Lower leg skin (tissue), 3 donors: ENCODE data around the gene RAD51B.

ENCODE experiments used
- POLR2A ChIP-seq, 2 donors: fragments of 450-650 bp; IDR thresholded peaks; one replicate each; pipeline ENCODE4 v1.6.1; 2016 to 2017; ENCODE audit warnings: antibody characterized with exemption in 2 of 2, mild to moderate bottlenecking in 1 of 2, moderate library complexity in 1 of 2
- TF ChIP-seq, protein P1 (sequence below), 3 donors: fragments of 450-650 bp; IDR thresholded peaks; one replicate each; pipeline ENCODE4 v1.5.1; 2016; ENCODE audit warnings: antibody characterized with exemption in 3 of 3, mild to moderate bottlenecking in 3 of 3, moderate library complexity in 2 of 3

DNA sequence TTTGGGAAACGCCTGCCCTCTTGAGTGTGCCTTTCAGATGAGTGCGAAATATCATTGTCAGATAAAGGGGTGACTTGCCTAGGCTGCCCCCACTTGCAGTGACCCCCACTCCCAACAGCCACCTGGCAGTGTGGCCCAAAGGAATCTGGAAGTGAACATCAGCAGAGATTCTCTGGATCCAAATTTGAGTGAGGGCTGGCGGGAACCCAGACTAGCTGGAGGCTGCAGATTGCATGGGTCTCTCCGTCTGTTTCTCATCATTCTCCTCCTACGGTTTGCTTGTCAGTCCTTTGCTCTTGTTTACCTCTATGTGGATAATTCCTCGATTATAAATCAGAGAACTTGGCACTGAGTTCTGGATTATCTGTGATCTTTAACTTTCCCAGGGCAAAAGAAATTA lies 692.5 kb downstream of the RAD51B start:
- TF ChIP-seq, protein P1, sequence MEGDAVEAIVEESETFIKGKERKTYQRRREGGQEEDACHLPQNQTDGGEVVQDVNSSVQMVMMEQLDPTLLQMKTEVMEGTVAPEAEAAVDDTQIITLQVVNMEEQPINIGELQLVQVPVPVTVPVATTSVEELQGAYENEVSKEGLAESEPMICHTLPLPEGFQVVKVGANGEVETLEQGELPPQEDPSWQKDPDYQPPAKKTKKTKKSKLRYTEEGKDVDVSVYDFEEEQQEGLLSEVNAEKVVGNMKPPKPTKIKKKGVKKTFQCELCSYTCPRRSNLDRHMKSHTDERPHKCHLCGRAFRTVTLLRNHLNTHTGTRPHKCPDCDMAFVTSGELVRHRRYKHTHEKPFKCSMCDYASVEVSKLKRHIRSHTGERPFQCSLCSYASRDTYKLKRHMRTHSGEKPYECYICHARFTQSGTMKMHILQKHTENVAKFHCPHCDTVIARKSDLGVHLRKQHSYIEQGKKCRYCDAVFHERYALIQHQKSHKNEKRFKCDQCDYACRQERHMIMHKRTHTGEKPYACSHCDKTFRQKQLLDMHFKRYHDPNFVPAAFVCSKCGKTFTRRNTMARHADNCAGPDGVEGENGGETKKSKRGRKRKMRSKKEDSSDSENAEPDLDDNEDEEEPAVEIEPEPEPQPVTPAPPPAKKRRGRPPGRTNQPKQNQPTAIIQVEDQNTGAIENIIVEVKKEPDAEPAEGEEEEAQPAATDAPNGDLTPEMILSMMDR (IDR thresholded peaks at IDR 0.05), result no peak
- no peak for TF ChIP-seq POLR2A (IDR thresholded peaks at IDR 0.05)
